Neural progenitor cell (in vitro differentiated cells): ENCODE measurements around the gene LDAH.

Experiments
- EZH2 ChIP-seq: fragments of 200-600 bp; sonication (generic); IDR thresholded peaks from 2 replicates; pipeline ENCODE4 v1.6.1; 2017; ENCODE audit warnings: antibody characterized with exemption, mild to moderate bottlenecking, moderate library complexity
- EZH2phosphoT487 ChIP-seq: fragments of 200-600 bp; sonication (generic); IDR thresholded peaks from 2 replicates; pipeline ENCODE4 v1.6.1; 2017; ENCODE audit warnings: antibody characterized with exemption
- TF ChIP-seq, protein P1 (sequence below): fragments of 200-600 bp; sonication (generic); IDR thresholded peaks from 2 replicates; pipeline ENCODE4 v1.5.1; 2017; ENCODE audit warnings: antibody characterized with exemption, mild to moderate bottlenecking

DNA sequence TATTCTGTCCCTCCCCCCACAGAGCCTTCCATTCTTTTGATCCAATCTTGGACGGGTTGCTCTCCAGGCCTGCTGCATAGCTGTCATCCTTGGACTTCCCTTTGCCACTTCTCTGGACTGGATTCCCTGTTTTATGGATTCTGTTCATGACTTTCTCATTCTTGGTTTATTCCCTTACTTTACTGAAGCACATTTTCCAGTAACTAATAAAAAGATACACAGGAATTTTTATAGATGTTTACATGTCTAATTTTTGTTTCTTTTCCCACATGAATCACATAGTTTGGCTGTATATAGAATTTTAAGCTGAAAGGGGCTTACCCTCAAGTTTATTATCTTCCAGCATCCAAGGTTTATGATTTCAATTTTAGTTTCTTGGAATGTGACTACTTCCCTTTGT lies 118.0 kb downstream of the LDAH start:
- TF ChIP-seq, protein P1, sequence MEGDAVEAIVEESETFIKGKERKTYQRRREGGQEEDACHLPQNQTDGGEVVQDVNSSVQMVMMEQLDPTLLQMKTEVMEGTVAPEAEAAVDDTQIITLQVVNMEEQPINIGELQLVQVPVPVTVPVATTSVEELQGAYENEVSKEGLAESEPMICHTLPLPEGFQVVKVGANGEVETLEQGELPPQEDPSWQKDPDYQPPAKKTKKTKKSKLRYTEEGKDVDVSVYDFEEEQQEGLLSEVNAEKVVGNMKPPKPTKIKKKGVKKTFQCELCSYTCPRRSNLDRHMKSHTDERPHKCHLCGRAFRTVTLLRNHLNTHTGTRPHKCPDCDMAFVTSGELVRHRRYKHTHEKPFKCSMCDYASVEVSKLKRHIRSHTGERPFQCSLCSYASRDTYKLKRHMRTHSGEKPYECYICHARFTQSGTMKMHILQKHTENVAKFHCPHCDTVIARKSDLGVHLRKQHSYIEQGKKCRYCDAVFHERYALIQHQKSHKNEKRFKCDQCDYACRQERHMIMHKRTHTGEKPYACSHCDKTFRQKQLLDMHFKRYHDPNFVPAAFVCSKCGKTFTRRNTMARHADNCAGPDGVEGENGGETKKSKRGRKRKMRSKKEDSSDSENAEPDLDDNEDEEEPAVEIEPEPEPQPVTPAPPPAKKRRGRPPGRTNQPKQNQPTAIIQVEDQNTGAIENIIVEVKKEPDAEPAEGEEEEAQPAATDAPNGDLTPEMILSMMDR: no peak
- no peak for TF ChIP-seq EZH2
- TF ChIP-seq EZH2phosphoT487: no peak
